Stimulated activated CD4-positive, alpha-beta T cell treated with anti-CD3 and anti-CD28 coated beads, Interleukin-1b, Interleukin-23, amount 100 ng/mL, for 1 hour (primary cell): ENCODE results near the gene CMKLR1.

Source experiments
- DNase-seq, 2 donors: peaks; one replicate each; pipeline ENCODE4 v3.0.0-alpha.2; 2020; ENCODE audit warnings: low read depth in 2 of 2

The CMKLR1 gene

GRCh38 chr12:108363165-108363564, 24.1 kb upstream of the CMKLR1 start:
- no peak for DNase-seq

GRCh38 chr12:108361606-108362005, 22.5 kb upstream of the CMKLR1 start:
- no peak for DNase-seq

- no peak for DNase-seq
Measured at GRCh38 chr12:108360487-108360886, 21.4 kb upstream of the CMKLR1 start.

- no peak for DNase-seq
Measured at GRCh38 chr12:108360057-108360456, 20.9 kb upstream of the CMKLR1 start.

- DNase-seq: no peak
Measured at GRCh38 chr12:108358580-108358965, 19.5 kb upstream of the CMKLR1 start.

GRCh38 chr12:108357834-108358579, 18.9 kb upstream of the CMKLR1 start:
- DNase-seq: no peak

- DNase-seq: no peak
Measured at GRCh38 chr12:108356835-108357806, 18.0 kb upstream of the CMKLR1 start.

GRCh38 chr12:108355069-108355468, 16.0 kb upstream of the CMKLR1 start:
- no peak for DNase-seq

- no peak for DNase-seq
Measured at GRCh38 chr12:108352591-108352990, 13.5 kb upstream of the CMKLR1 start.

GRCh38 chr12:108350511-108350910, 11.4 kb upstream of the CMKLR1 start:
- DNase-seq: no peak

- DNase-seq: no peak
Measured at GRCh38 chr12:108349278-108349688, 10.2 kb upstream of the CMKLR1 start.

GRCh38 chr12:108348842-108349241, 9.7 kb upstream of the CMKLR1 start:
- DNase-seq: no peak

GRCh38 chr12:108346727-108347710, 7.9 kb upstream of the CMKLR1 start:
- DNase-seq: no peak

GRCh38 chr12:108345716-108346633, 6.9 kb upstream of the CMKLR1 start:
- no peak for DNase-seq

- no peak for DNase-seq
Measured at GRCh38 chr12:108342985-108343384, 3.9 kb upstream of the CMKLR1 start.

GRCh38 chr12:108341854-108342847, 3.0 kb upstream of the CMKLR1 start:
- no peak for DNase-seq

GRCh38 chr12:108341356-108341755, 2.2 kb upstream of the CMKLR1 start:
- no peak for DNase-seq

- no peak for DNase-seq
Measured at GRCh38 chr12:108340037-108340436, 926 bp upstream of the CMKLR1 start.
